Lower leg skin (tissue), 4 donors: ENCODE results near the gene CFAP157. TPM values are rescaled to one million over a fixed set of nuclear protein-coding genes. Genes with fewer than 3 reads are reported as not detected.

Experiments used
- DNase-seq, 2 donors: peaks; one replicate each; pipeline ENCODE4 v3.0.0-alpha.2; 2019; ENCODE audit warnings: low spot score in 2 of 2
- H3K4me3 ChIP-seq: fragments of 200-600 bp; sonication (generic); 2 replicates; pipeline ENCODE4 v1.5.1; 2017; ENCODE audit warnings: mild to moderate bottlenecking, low read depth; ENCODE audit not compliant: poor library complexity, severe bottlenecking
- CTCF ChIP-seq, 3 donors: fragments of 450-650 bp; IDR thresholded peaks; one replicate each; pipeline ENCODE4 v1.5.1; 2016; ENCODE audit warnings: antibody characterized with exemption in 3 of 3, mild to moderate bottlenecking in 3 of 3, moderate library complexity in 2 of 3
- POLR2A ChIP-seq, 2 donors: fragments of 450-650 bp; IDR thresholded peaks; one replicate each; pipeline ENCODE4 v1.6.1; 2016 to 2017; ENCODE audit warnings: antibody characterized with exemption in 2 of 2, mild to moderate bottlenecking in 1 of 2, moderate library complexity in 1 of 2
- WGBS, 2 donors: methylation state at CpG; one replicate each; pipeline ENCODE4 v1.1.5; 2018; 5-methylcytosine and 5-hydroxymethylcytosine counted together
- intact Hi-C: fragments of 100-400 bp; cut with DNase I; formaldehyde crosslinking; loops from one replicate; pipeline ENCODE4 v1.15.0; 2023; ENCODE audit warnings: low total_unique reads
- total RNA-seq, 4 donors: library from RNA; depleted of rRNA; stranded (reverse); fragments of >200 nt; gene quantifications; one replicate each; pipeline ENCODE4 v1.1.0, GENCODE V29; 2016

CFAP157 gene
- total RNA-seq, 4 donors from 2014 or later: 0.23 TPM; not detected in 3

DNA sequence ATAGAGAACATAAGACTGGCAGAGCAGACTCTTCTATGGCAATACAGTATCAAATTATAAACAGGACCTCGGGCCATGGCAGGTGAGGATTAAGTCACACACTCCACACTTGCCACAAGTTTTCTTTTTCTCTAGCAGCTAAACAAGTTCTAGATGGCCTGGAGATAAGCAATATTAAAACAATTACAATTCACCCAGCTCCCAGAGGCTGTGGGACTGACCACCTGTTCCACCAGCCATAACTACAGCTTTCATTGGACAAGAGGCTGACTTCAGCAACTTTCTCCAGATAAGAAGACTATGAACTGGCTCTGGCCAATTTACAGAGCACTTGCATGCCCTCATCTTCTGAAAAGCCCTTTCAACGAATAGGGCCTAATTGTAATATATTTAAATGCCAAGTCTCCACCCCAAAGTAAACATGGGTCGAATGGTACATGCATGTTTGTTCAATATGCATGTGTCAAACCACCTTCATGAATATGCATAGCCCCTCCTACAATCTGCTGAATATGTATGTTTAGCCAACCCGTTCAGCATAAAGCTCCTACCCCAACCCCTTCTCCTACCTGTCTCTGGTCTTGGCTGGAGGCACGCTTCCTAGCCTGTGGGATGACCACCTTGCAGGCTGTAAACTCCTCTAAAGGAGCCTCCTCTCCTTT is 6.1 kb upstream of the CFAP157 start:
- TF ChIP-seq CTCF (IDR thresholded peaks at IDR 0.05) (no peak), POLR2A (IDR thresholded peaks at IDR 0.05) (no peak)

DNA sequence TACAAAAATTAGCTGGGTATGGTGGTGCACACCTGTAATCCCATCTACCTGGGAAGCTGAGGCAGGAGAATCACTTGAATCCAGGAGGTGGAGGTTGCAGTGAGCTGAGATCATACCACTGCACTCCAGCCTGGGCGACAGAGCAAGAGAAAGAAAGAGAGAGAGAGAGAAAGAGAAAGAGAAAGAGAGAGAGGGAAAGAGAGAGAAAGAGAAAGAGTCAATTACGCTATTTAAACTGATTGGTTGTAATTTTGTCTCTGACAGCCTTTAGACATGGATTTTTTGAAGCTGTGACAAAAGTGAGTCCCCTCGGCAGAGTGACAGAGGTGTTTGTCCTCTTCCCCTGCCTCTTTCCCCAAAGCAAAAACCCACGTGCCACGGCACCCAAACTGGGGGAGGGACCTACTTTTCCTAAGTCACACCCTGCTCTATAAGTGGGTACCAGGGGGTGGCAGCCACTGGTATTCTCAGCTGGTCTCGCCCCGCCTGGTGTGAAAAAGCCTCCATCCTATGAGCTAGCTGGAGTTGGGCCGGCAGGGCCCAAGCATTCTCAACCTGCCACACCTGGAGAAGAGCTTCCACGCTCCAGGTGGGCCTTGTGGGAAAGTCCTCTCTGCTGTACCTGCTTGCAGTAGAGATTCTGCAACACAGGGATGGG is 3.4 kb upstream of the CFAP157 start:
- no peak for DNase-seq
- 77 to 78% methylated on average over 9 of the region's 9 CpGs for WGBS, 2 donors
- intact Hi-C loops: no loop called here
- TF ChIP-seq CTCF (IDR thresholded peaks at IDR 0.05) (no peak), POLR2A (IDR thresholded peaks at IDR 0.05) (no peak)
- no peak overlapping the region for H3K4me3 ChIP-seq

More for the DNA sequence above, 6.1 kb upstream of the CFAP157 start:
- no peak for DNase-seq
- 77 to 82% methylated on average over 5 of the region's 5 CpGs for WGBS, 2 donors
- intact Hi-C loops: no loop called here
- H3K4me3 ChIP-seq: no peak overlapping the region

GRCh38 chr9:127705577-127706379 is 1.0 kb upstream of the CFAP157 start:
- intact Hi-C loops: no loop called here
- no peak for DNase-seq
- 83 to 90% methylated on average over 11 to 12 of the region's 12 CpGs for WGBS, 2 donors

GRCh38 chr9:127707766-127708165 is 978 bp downstream of the CFAP157 start:
- no peak for TF ChIP-seq POLR2A (IDR thresholded peaks at IDR 0.05)
- TF ChIP-seq CTCF (IDR thresholded peaks at IDR 0.05): no peak
- intact Hi-C loops: no loop called here
- DNase-seq: no peak
- H3K4me3 ChIP-seq: no peak overlapping the region
- WGBS, 2 donors: 58 to 61% methylated on average over 5 of the region's 5 CpGs

More at GRCh38 chr9:127705577-127706379, 1.0 kb upstream of the CFAP157 start:
- TF ChIP-seq CTCF (IDR thresholded peaks at IDR 0.05) (no peak), POLR2A (IDR thresholded peaks at IDR 0.05) (no peak)
- H3K4me3 ChIP-seq: no peak overlapping the region

DNA sequence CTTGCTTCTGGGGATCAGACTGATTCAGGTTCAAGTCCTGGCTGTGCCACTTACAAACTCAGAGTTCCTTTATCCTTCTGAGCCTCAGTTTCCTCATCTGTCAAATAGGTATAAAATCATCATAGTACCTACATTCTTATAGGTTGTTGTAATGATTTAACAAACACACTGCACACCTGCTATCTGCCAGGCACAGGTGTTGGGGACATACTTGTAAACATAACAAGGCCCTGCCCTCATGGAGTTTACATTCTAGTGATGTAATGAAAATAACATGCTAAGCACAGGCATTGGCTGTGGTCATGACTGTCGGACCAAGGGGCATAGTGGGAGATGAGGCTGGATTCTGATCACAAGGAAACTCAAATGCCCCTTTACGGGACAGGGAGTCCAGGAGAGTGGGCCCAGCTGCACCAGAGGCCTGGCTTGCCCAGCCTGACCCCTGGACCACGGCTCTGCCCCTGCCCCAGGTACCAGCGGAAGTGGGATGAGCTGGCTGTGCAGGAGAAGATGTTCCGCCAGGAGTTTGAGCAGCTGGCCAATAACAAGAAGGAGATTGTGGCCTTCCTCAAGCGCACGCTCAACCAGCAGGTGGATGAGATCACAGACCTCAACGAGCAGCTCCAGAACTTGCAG is 2.3 kb downstream of the CFAP157 start:
- 92 to 93% methylated on average over 8 of the region's 8 CpGs for WGBS, 2 donors
- intact Hi-C loops: no loop called here
- TF ChIP-seq POLR2A (IDR thresholded peaks at IDR 0.05): no peak
- no peak overlapping the region for H3K4me3 ChIP-seq
- no peak for DNase-seq
